Muscle layer of colon (tissue), 2 donors: ENCODE data around the gene FAAP100.

Experiments
- H3K27ac ChIP-seq: one replicate; pipeline ENCODE4 v1.7.0; 2013; ENCODE audit warnings: low read depth, mild to moderate bottlenecking, low read length, moderate library complexity
- H3K27me3 ChIP-seq, 2 donors: one replicate each; pipeline ENCODE4 v1.7.0; 2013; ENCODE audit warnings: low read length in 2 of 2, mild to moderate bottlenecking in 2 of 2; ENCODE audit not compliant: insufficient read depth in 2 of 2, control insufficient read depth in 1 of 2
- H3K36me3 ChIP-seq: one replicate; pipeline ENCODE4 v1.7.0; 2013; ENCODE audit warnings: mild to moderate bottlenecking, low read length; ENCODE audit not compliant: insufficient read depth
- H3K4me1 ChIP-seq: one replicate; pipeline ENCODE4 v1.7.0; 2013; ENCODE audit warnings: mild to moderate bottlenecking, low read length; ENCODE audit not compliant: insufficient read depth
- H3K4me3 ChIP-seq, 2 donors: one replicate each; pipeline ENCODE4 v1.7.0; 2013; ENCODE audit warnings: low read length in 2 of 2, low read depth in 1 of 2, mild to moderate bottlenecking in 1 of 2, moderate library complexity in 1 of 2
- H3K9ac ChIP-seq: one replicate; pipeline ENCODE4 v1.7.0; 2013; ENCODE audit warnings: low read length
- H3K9me3 ChIP-seq: one replicate; pipeline ENCODE4 v1.7.0; 2013; ENCODE audit warnings: mild to moderate bottlenecking, low read length
- donor health status: abdominal sarcoma.
- donor health status: Adenocarcinoma of cecum.

FAAP100 gene

DNA sequence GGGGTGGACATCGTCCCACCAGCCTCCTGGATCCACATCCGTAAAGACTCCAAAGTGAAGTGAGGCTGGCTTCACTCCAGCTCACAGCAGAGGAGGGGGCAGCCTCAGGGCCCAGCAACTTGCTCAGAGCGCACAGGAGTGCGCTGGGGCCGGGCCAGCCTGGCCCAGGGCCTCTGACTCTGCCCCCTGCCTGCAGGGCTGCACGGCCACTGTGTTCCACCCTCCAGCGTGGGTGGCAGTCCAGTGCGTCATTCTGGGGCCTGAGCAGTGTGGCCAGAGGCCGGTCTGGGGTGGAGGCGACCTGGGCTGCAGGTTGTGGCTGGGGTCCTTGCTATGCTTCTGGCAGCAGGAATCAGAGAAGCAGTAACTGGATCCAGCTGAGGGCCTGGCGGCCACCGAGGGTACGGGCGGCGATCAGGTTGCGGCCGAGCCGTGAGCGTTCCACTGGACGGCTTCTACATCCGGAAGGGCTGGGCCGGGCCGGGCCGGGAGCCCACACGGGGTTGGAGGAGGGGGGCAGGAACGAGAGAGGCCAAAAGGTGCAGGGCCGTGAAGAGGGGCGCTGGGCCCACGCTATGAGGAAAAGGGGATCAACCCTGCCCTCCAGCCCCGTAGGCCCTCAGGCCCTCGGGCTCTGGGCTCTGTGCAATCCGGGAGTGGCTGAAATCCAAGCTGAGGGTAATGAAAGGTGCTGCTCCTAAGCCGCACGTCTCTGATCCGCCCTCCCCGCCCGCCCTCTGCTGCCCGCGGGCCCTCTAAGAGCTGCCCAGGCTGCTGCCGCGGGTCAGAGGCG, 24.4 kb downstream of the FAAP100 start, which contains the start of gene FSCN2:
Gene FSCN2, plus strand, starts transcription at position 787 of the 793 bp plus-strand sequence. CDS start 155 bp downstream, outside the sequence.
- Histone ChIP-seq H3K4me3 (no peak within 1 kb of the TSS), H3K9me3 (no peaks in the 10 kb centered on the region), H3K4me1 (peaks cover 12% of the 10 kb centered on the region), H3K27me3 (peaks cover 26 to 71% of the 10 kb centered on the region in 2 donors), H3K36me3 (no peaks in the 10 kb centered on the region), H3K9ac (no peak within 1 kb of the TSS), H3K27ac (no peak within 1 kb of the TSS)

- H3K27me3 ChIP-seq = peaks cover 26 to 78% of the 10 kb centered on the region in 2 donors
- H3K9ac ChIP-seq = no peak overlapping the region
Measured at GRCh38 chr17:81526662-81527571, 25.2 kb downstream of the FAAP100 start.

DNA sequence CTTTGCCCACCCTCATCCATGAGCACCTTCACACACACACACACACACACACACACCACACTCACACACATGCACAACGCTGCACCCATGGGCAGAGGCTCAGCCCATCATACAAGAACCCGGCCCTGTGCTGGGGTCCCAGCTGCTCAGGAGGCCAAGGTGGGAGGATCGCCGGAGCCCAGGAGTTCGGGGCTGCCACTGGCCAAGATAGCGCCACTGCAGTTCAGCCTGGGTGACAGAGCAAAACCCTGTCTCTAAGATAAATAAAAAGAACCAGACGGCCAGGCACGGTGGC, 27.3 kb downstream of the FAAP100 start:
- H3K9ac ChIP-seq = no peak overlapping the region
- peaks cover 14% of the 10 kb centered on the region for H3K4me1 ChIP-seq
- no peak overlapping the region for H3K27ac ChIP-seq
- H3K4me3 ChIP-seq = no peak overlapping the region
- H3K36me3 ChIP-seq = no peaks in the 10 kb centered on the region
- H3K27me3 ChIP-seq = peaks cover 26 to 75% of the 10 kb centered on the region in 2 donors
- no peaks in the 10 kb centered on the region for H3K9me3 ChIP-seq

More at GRCh38 chr17:81526662-81527571, 25.2 kb downstream of the FAAP100 start:
- Histone ChIP-seq H3K36me3 (no peaks in the 10 kb centered on the region), H3K4me3 (no peak overlapping the region), H3K9me3 (no peaks in the 10 kb centered on the region), H3K27ac (no peak overlapping the region), H3K4me1 (peaks cover 12% of the 10 kb centered on the region)

GRCh38 chr17:81524039-81524864, 27.9 kb downstream of the FAAP100 start:
- no peak overlapping the region for H3K4me3 ChIP-seq
- H3K27me3 ChIP-seq = peaks cover 26 to 71% of the 10 kb centered on the region in 2 donors
- H3K9me3 ChIP-seq = no peaks in the 10 kb centered on the region
- H3K27ac ChIP-seq = no peak overlapping the region
- no peak overlapping the region for H3K9ac ChIP-seq
- peaks cover 18% of the 10 kb centered on the region for H3K4me1 ChIP-seq
- no peaks in the 10 kb centered on the region for H3K36me3 ChIP-seq

- peaks cover 18% of the 10 kb centered on the region for H3K4me1 ChIP-seq
- H3K4me3 ChIP-seq = peak overlapping the region in 1 of 2 donors; percentile 9
- no peak overlapping the region for H3K27ac ChIP-seq
- H3K9me3 ChIP-seq = no peaks in the 10 kb centered on the region
- peaks cover 26 to 64% of the 10 kb centered on the region in 2 donors for H3K27me3 ChIP-seq
- no peaks in the 10 kb centered on the region for H3K36me3 ChIP-seq
- no peak overlapping the region for H3K9ac ChIP-seq
Measured at GRCh38 chr17:81523402-81524038, 28.6 kb downstream of the FAAP100 start.

DNA sequence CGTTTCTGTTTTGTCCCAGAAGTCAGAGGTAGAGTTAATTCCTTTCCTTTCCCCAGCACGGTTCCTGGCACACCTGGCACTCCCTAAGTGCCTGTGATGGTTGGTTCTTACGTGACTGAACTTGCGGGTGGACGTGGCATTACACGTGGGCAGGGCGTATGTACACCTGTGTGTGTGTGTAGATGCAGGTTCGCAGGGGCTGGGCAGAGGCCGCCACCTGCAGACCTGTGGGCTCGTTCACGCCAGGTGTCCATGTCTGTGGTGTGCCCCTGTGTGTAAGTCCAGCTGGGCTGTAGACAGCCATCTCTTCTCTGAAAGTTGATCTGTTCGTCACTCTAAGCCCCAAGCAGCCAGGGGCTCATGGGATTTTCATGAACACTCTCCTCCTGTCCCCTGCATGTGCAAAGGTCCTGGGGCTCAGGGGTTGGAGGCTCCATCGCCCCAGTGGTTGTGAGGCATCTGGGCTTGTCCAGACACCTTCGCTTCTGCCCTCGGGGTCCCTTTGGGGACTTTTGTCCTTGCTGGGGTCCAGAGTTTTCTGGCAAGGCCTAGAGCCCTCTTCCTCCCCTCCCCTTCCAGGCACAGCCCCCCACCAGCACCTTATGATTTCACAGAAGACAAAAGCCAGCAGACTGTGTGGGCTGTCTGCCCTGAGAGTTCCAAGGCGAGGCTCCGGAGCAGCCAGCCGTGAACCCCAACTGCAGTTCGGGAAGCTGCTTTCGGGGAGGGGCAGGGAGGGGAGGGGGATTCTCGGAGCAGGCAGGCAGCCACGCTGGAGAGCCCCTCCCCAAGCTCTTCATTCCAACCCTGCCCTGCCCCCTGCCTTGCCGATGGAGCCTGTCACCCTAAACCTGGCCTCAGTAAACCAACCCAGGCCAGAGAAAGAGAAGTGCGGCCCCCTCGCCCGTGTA, 29.4 kb downstream of the FAAP100 start:
- Histone ChIP-seq H3K4me3 (peak overlapping the region in 1 of 2 donors; percentile 9), H3K36me3 (no peaks in the 10 kb centered on the region), H3K9me3 (no peaks in the 10 kb centered on the region), H3K27me3 (peaks cover 26 to 56% of the 10 kb centered on the region in 2 donors), H3K4me1 (peaks cover 26% of the 10 kb centered on the region), H3K27ac (no peak overlapping the region), H3K9ac (no peak overlapping the region)

GRCh38 chr17:81520021-81520901, 31.9 kb downstream of the FAAP100 start:
- H3K9ac ChIP-seq = no peak overlapping the region
- H3K36me3 ChIP-seq = no peaks in the 10 kb centered on the region
- H3K27ac ChIP-seq = no peak overlapping the region
- H3K27me3 ChIP-seq = peaks cover 14 to 32% of the 10 kb centered on the region in 2 donors
- H3K4me1 ChIP-seq = peaks cover 41% of the 10 kb centered on the region
- peak overlapping the region in 1 of 2 donors; percentile 40 for H3K4me3 ChIP-seq
- no peaks in the 10 kb centered on the region for H3K9me3 ChIP-seq

DNA sequence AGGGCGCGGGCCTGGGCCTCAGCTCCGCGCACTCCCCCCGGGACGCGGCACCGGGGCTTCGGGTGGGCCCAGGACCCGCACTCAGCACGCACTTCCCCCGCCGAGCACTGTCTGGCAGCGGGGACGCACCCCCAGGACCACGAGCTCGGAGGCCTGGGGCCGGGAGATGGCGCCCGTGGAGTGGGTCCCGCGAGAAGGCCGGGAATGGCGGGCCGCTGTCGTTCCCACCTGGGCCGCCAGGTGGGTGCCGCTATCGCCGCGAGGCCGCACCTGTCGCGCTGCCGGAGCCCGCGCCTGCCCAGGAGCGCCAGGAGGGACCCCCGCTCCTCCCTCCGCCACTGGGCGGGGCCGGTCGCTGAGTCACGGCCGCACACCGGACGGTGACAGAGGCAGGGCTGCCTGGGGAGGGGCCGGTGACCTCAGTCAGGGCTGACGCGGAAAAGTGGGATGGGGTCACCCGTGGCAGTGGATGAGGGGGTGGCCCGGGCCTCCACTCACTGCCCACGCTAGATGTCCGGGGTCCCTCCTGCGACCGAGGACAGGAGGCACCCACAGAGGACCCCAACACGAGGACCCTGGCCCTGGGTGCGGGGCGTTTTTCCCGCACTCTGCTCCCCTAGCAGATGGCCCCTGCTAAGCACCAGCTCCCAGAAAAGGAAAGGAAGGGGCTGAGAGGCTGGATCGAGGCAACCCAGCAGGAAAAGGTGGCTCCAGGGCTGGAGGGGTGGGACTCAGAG, 32.7 kb downstream of the FAAP100 start:
- Histone ChIP-seq H3K27ac (peak overlapping the region; percentile 98), H3K4me1 (peaks cover 41% of the 10 kb centered on the region), H3K4me3 (peak overlapping the region; percentile 40 to 43), H3K27me3 (peaks cover 10 to 24% of the 10 kb centered on the region in 2 donors), H3K9ac (no peak overlapping the region), H3K36me3 (no peaks in the 10 kb centered on the region), H3K9me3 (no peaks in the 10 kb centered on the region)

DNA sequence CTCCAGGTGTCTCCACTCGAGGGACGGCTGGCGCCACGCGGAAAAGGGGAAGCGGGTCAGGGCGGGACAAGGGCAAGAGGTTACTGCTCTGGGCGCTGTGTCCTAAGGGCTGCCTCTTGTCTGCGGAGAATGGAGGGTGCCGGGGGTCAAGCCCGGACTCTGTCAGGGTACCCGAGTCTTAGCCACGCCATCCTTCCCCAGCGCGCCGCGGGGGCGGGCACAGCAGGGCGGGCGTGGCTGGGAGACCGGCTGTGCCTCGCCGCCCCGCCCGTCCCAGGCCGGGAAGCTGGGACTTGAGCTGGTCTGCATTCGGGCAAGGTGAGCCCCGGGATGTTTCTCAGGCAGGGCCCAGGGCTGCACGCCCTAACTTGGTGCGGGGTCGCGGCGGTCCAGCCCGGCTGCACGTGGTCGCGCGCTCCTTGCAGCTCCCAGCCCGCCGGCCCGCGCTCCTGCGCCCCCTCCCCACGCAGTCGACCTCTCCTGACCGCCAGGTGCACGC, 33.3 kb downstream of the FAAP100 start:
- no peaks in the 10 kb centered on the region for H3K36me3 ChIP-seq
- H3K9me3 ChIP-seq = no peaks in the 10 kb centered on the region
- peaks cover 38% of the 10 kb centered on the region for H3K4me1 ChIP-seq
- peak overlapping the region; percentile 42 for H3K9ac ChIP-seq
- peaks cover 6 to 18% of the 10 kb centered on the region in 2 donors for H3K27me3 ChIP-seq
- peak overlapping the region; percentile 98 for H3K27ac ChIP-seq
- peak overlapping the region; percentile 40 to 43 for H3K4me3 ChIP-seq
